ENCODE results near the gene SMIM3. TPM values are rescaled to one million over a fixed set of nuclear protein-coding genes. Genes with fewer than 3 reads are reported as not detected.

SMIM3 gene
- total and polyA plus RNA-seq, 10 of the 15 experiments (the other 5 are each of a cell fraction or from before 2014, with no cell fraction given), result 1.0 to 14.3 (median 7.7) TPM

GRCh38 chr5:150750469-150750868 lies 28.1 kb upstream of the SMIM3 start:
- H3K9me3 ChIP-seq (replicated peaks; ENCODE audit: control insufficient read depth, insufficient read depth, low read length), result peaks cover 3% of the 10 kb centered on the region
- FAIRE-seq (no peak), ATAC-seq (peak; percentile 60), DNase-seq (ENCODE audit: low read depth, low spot score) (no peak)
- ChIA-PET CTCF (interaction anchor here (0.8 to 3.0 kb wide), 5 partner anchors 9 to 50 kb away, joined by 4 to 20 read pairs (median 5); partner anchors contain the start of gene RBM22), POLR2A (interaction anchor here (0.7 to 1.0 kb wide), 4 partner anchors 9 to 341 kb away, joined by 3 to 7 read pairs (median 4); partner anchors contain the start of gene DCTN4), RAD21 (ENCODE audit: unreplicated experiment) (interaction anchor here (0.7 kb wide), 1 partner anchor 842 kb away, joined by 3 read pairs; no protein-coding TSS in a partner anchor), SMC1A (ENCODE audit: uncharacterized antibody, unreplicated experiment) (interaction anchor here (0.7 to 2.6 kb wide), 7 partner anchors 9 to 190 kb away, joined by 3 to 25 read pairs (median 5); partner anchors contain the start of genes DCTN4 and IRGM)
- no peaks in the 10 kb centered on the region for H4K20me1 ChIP-seq (ENCODE audit: control insufficient read depth, insufficient read depth)
- peak overlapping the region; percentile 21; the same call in 1 of the 2 replicates for H3K4me2 ChIP-seq (ENCODE audit: control insufficient read depth, insufficient read depth)
- no peak overlapping the region for H3K9ac ChIP-seq (ENCODE audit: control insufficient read depth, insufficient read depth, low read length)
- intact Hi-C loops (cut with micrococcal nuclease; ENCODE audit: unreplicated experiment) (no loop called here), in situ Hi-C loops (cut with MboI) (no loop called here)
- TF ChIP-seq GATAD2B (conservative IDR thresholded peaks at IDR 0.05; ENCODE audit: low read depth), result no peak
- TF ChIP-seq POU2F2 (IDR thresholded peaks at IDR 0.05; ENCODE audit: borderline replicate concordance, low read depth, low read length), result no peak
- TF ChIP-seq KAT2A (conservative IDR thresholded peaks at IDR 0.05; ENCODE audit: control insufficient read depth, low read depth, low read length), result no peak
- no peak for TF ChIP-seq ATF7 (IDR thresholded peaks at IDR 0.05; ENCODE audit: low read depth)
- TF ChIP-seq RB1 (IDR thresholded peaks at IDR 0.05; ENCODE audit: borderline replicate concordance), result no peak
- no peak for TF ChIP-seq MYB (IDR thresholded peaks at IDR 0.05; ENCODE audit: borderline replicate concordance, low read depth, low read length)
- no peak for TF ChIP-seq HDAC2 (IDR thresholded peaks at IDR 0.05)
- TF ChIP-seq TARDBP (IDR thresholded peaks at IDR 0.05; ENCODE audit: borderline replicate concordance), result no peak
- no peak for TF ChIP-seq MAX (IDR thresholded peaks at IDR 0.05; ENCODE audit: low read depth, low read length)
- no peak for TF ChIP-seq SRF (IDR thresholded peaks at IDR 0.05; ENCODE audit: low read depth in 2 of 2, low read length in 2 of 2)
- TF ChIP-seq NRF1 (conservative IDR thresholded peaks at IDR 0.05; ENCODE audit: low read depth, low read length), result no peak
- no peak for TF ChIP-seq POLR2AphosphoS2 (IDR thresholded peaks at IDR 0.05; ENCODE audit: low read depth, low read length)
- TF ChIP-seq ZNF217 (IDR thresholded peaks at IDR 0.05), result no peak
- TF ChIP-seq CTCF (IDR thresholded peaks at IDR 0.05 in 2 of 3, conservative IDR thresholded peaks at IDR 0.05 in 1 of 3; ENCODE audit: control insufficient read depth in 2 of 3, extremely low read depth in 1 of 3, insufficient read depth in 1 of 3, low read depth in 3 of 3, low read length in 3 of 3), result no peak
- H3K79me2 ChIP-seq (ENCODE audit: control insufficient read depth, insufficient read depth, low read length), result peaks cover 25% of the 10 kb centered on the region
- H3K27me3 ChIP-seq (replicated peaks in 1 of 2; ENCODE audit: control insufficient read depth in 2 of 2, insufficient read depth in 2 of 2, low read length in 1 of 2), result no peaks in the 10 kb centered on the region
- no peak overlapping the region for H2AFZ ChIP-seq (ENCODE audit: control insufficient read depth, low read depth, low read length)
- H3K4me1 ChIP-seq (ENCODE audit: control insufficient read depth, insufficient read depth, low read length), result no peaks in the 10 kb centered on the region; the same call in 1 of the 2 replicates
- 98% methylated on average over 2 of the region's 2 CpGs for WGBS (ENCODE audit: insufficient coverage, insufficient replicate concordance, low lambda C conversion rate, missing lambda C conversion rate)
- no TSS peak for BruUV-seq (replicated peaks)
- no peak overlapping the region for H3K27ac ChIP-seq (ENCODE audit: control insufficient read depth, insufficient read depth)
- no peak overlapping the region for H3K4me3 ChIP-seq
- H3K36me3 ChIP-seq (ENCODE audit: control insufficient read depth in 2 of 2, insufficient read depth in 2 of 2, low read length in 1 of 2), result peaks cover 4 to 9% of the 10 kb centered on the region in 2 experiments; a peak in 3 of 4 replicates

All from GM12878 (cell line).